GM23338 (cell line): ENCODE measurements around the gene ZNF532. TPM values are rescaled to one million over a fixed set of nuclear protein-coding genes. Genes with fewer than 3 reads are reported as not detected.
"Not testable (repeated sequence)": the region's sequence is repeated elsewhere in the genome, so short reads cannot be mapped to it uniquely, and the experiment has no call there.

ENCODE experiments used
- ATAC-seq: fragments of 200-7000 bp; cut with Tn5 transposase; 3 replicates; pipeline ENCODE4 v1.9.1; 2020
- DNase-seq: peaks from one replicate; pipeline ENCODE4 v3.0.0-alpha.2; 2015; ENCODE audit warnings: low spot score
- H2AFZ ChIP-seq: fragments of 200-600 bp; sonication (generic); 2 replicates; pipeline ENCODE4 v1.8.0; 2016; ENCODE audit warnings: antibody characterized with exemption, mild to moderate bottlenecking, moderate library complexity
- H3F3A ChIP-seq: fragments of 200-600 bp; sonication (generic); replicated peaks from 2 replicates; pipeline ENCODE4 v1.8.0; 2017; ENCODE audit warnings: antibody characterized with exemption, mixed run types, low read depth
- H3K27ac ChIP-seq: fragments of 200-600 bp; sonication (generic); 2 replicates; pipeline ENCODE4 v1.6.1; 2016; ENCODE audit warnings: low read depth
- H3K27me3 ChIP-seq: fragments of 200-600 bp; sonication (generic); 2 replicates; pipeline ENCODE4 v1.8.0; 2016; ENCODE audit warnings: mild to moderate bottlenecking, mixed run types, moderate library complexity; ENCODE audit not compliant: insufficient read depth
- H3K36me3 ChIP-seq: fragments of 200-600 bp; sonication (generic); 2 replicates; pipeline ENCODE4 v1.8.0; 2016; ENCODE audit warnings: mild to moderate bottlenecking; ENCODE audit not compliant: insufficient read depth
- H3K4me1 ChIP-seq: fragments of 200-600 bp; sonication (generic); 2 replicates; pipeline ENCODE4 v1.8.0; 2016; ENCODE audit warnings: mild to moderate bottlenecking, moderate library complexity; ENCODE audit not compliant: insufficient read depth
- H3K4me2 ChIP-seq: fragments of 200-600 bp; sonication (generic); 2 replicates; pipeline ENCODE4 v1.7.1; 2017; ENCODE audit warnings: mixed run types
- H3K4me3 ChIP-seq: fragments of 200-600 bp; sonication (generic); 2 replicates; pipeline ENCODE4 v1.6.1; 2016; ENCODE audit warnings: mixed run types
- H3K79me2 ChIP-seq: fragments of 200-600 bp; sonication (generic); replicated peaks from 2 replicates; pipeline ENCODE4 v1.8.0; 2017; ENCODE audit warnings: mild to moderate bottlenecking; ENCODE audit not compliant: insufficient read depth
- H3K9me2 ChIP-seq: fragments of 200-600 bp; sonication (generic); 2 replicates; pipeline ENCODE4 v1.8.0; 2017; ENCODE audit not compliant: insufficient read depth
- H4K20me1 ChIP-seq: fragments of 200-600 bp; sonication (generic); replicated peaks from 2 replicates; pipeline ENCODE4 v1.8.0; 2017; ENCODE audit warnings: mild to moderate bottlenecking; ENCODE audit not compliant: insufficient read depth
- H3K27ac Mint-ChIP-seq: 2 replicates; pipeline ENCODE4 v1.8.0; 2020; ENCODE audit warnings: inconsistent platforms, mild to moderate bottlenecking, moderate library complexity, mixed read lengths
- H3K27me3 Mint-ChIP-seq: 3 replicates; pipeline ENCODE4 v1.8.0; 2022; ENCODE audit warnings: low read depth, mild to moderate bottlenecking, moderate library complexity, mixed read lengths, inconsistent platforms; ENCODE audit not compliant: insufficient read depth, poor library complexity
- H3K36me3 Mint-ChIP-seq: 3 replicates; pipeline ENCODE4 v1.8.0; 2021; ENCODE audit warnings: low read depth, mild to moderate bottlenecking, inconsistent platforms, moderate library complexity, mixed read lengths
- H3K4me1 Mint-ChIP-seq: 3 replicates; pipeline ENCODE4 v1.8.0; 2020; ENCODE audit warnings: mild to moderate bottlenecking, inconsistent platforms, mixed read lengths
- H3K4me3 Mint-ChIP-seq: 3 replicates; pipeline ENCODE4 v1.8.0; 2021; ENCODE audit warnings: moderate library complexity, mild to moderate bottlenecking, inconsistent platforms, mixed read lengths
- H3K9me3 Mint-ChIP-seq: 3 replicates; pipeline ENCODE4 v1.8.0; 2020; ENCODE audit warnings: moderate library complexity, mild to moderate bottlenecking, inconsistent platforms, mixed read lengths
- CREB1 ChIP-seq: fragments of 250-450 bp; sonication (Bioruptor Pico); IDR thresholded peaks from 2 replicates; pipeline ENCODE4 v1.5.0; 2020; ENCODE audit warnings: low read depth, mild to moderate bottlenecking, moderate library complexity
- EZH2 ChIP-seq: fragments of 200-600 bp; sonication (generic); IDR thresholded peaks from one replicate; pipeline ENCODE4 v1.8.0; 2017; ENCODE audit warnings: antibody characterized with exemption, mild to moderate bottlenecking, low read depth; ENCODE audit not compliant: unreplicated experiment
- EZH2phosphoT487 ChIP-seq: fragments of 200-600 bp; sonication (generic); IDR thresholded peaks from one replicate; pipeline ENCODE4 v1.8.1; 2018; ENCODE audit warnings: antibody characterized with exemption; ENCODE audit not compliant: unreplicated experiment
- JUNB ChIP-seq: IDR thresholded peaks from one replicate; pipeline ENCODE4 v1.6.1; 2016; ENCODE audit warnings: antibody characterized with exemption; ENCODE audit not compliant: unreplicated experiment
- NANOG ChIP-seq: IDR thresholded peaks from 2 replicates; pipeline ENCODE4 v1.6.1; 2016; ENCODE audit warnings: antibody characterized with exemption, borderline replicate concordance
- POLR2AphosphoS5 ChIP-seq: IDR thresholded peaks from 2 replicates; pipeline ENCODE4 v1.6.1; 2016; ENCODE audit warnings: antibody characterized with exemption, low read depth
- STAT1 ChIP-seq: IDR thresholded peaks from one replicate; pipeline ENCODE4 v1.6.1; 2016; ENCODE audit warnings: antibody characterized with exemption; ENCODE audit not compliant: unreplicated experiment
- ZNF114 ChIP-seq: fragments of 250-450 bp; sonication (Bioruptor Pico); IDR thresholded peaks from 2 replicates; pipeline ENCODE4 v1.5.0; 2020; ENCODE audit warnings: mild to moderate bottlenecking, moderate library complexity
- ZNF331 ChIP-seq: fragments of 250-450 bp; sonication (Bioruptor Pico); IDR thresholded peaks from 2 replicates; pipeline ENCODE4 v1.5.0; 2020; ENCODE audit warnings: low read depth, mild to moderate bottlenecking, moderate library complexity
- polyA plus RNA-seq: library from polyadenylated mRNA; unstranded; fragments of >200 nt; fragmentation: Nextera tagmentation; extraction: Ambion mirVana; gene quantifications from 2 replicates; pipeline ENCODE4 v1.2.1, GENCODE V29; 2016
- total RNA-seq: library from RNA; depleted of rRNA; stranded (reverse); fragments of >200 nt; shearing (Covaris generic); gene quantifications from 2 replicates; pipeline ENCODE4 v1.2.3, GENCODE V29; 2014
- TF ChIP-seq, protein P1 (sequence below): fragments of 250-450 bp; sonication (Bioruptor Pico); IDR thresholded peaks from 2 replicates; pipeline ENCODE4 v1.5.0; 2020; ENCODE audit warnings: mild to moderate bottlenecking, moderate library complexity
- TF ChIP-seq, protein P2 (sequence below): IDR thresholded peaks from 2 replicates; pipeline ENCODE4 v1.6.1; 2016; ENCODE audit warnings: antibody characterized with exemption

The ZNF532 gene
- total and polyA plus RNA-seq, 2 experiments from 2014 or later = 51.5 to 225 TPM

DNA sequence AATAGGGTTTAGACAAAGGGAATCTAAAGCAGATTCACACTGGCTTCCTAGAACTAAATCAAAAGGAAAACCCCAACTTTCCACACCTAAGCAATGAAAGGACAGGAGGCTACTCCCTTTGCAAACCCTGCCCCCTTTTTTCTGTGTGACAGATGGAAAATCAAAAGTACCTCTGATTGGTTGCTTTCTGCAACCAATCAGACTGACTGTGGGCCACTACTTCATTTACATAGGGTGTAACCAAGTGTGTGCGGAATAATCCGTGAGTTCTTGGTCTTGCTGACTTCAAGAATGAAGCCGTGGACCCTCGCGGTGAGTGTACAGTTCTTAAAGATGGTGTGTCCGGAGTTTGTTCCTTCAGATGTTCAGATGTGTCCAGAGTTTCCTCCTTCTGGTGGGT lies 37.8 kb upstream of the ZNF532 start:
- Mint-ChIP-seq H3K36me3 (peaks cover 20% of the 10 kb centered on the region), H3K9me3 (peaks cover 19% of the 10 kb centered on the region)
- H2AFZ ChIP-seq, H3K9me2 ChIP-seq, H3K4me2 ChIP-seq, H3K27me3 ChIP-seq, H3K4me3 ChIP-seq, H3K27ac Mint-ChIP-seq, H3K27me3 Mint-ChIP-seq, H3K27ac ChIP-seq, ATAC-seq, H3K36me3 ChIP-seq, H3K4me3 Mint-ChIP-seq, H3K4me1 Mint-ChIP-seq, H3K79me2 ChIP-seq, H3F3A ChIP-seq, H4K20me1 ChIP-seq, DNase-seq: not testable (repeated sequence)
- peaks cover 14% of the 10 kb centered on the region for H3K4me1 ChIP-seq

DNA sequence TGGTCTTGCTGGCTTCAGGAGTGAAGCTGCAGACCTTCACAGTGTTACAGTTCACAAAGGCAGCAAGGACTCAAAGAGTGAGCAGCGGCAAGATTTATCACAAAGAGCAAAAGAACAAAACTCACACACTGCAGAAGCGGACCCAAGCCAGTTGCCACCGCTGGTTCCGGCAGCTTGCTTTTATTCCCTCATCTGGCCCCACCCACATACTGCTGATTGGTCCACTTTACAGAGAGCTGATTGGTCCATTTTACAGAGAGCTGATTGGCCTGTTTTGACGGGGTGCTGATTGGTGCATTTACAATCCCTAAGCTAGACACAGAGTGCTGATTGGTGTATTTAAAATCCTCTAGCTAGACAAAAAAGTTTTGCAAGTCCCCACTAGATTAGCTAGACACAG lies 37.2 kb upstream of the ZNF532 start:
- peaks cover 6% of the 10 kb centered on the region for H3K27me3 Mint-ChIP-seq
- peaks cover 13% of the 10 kb centered on the region for H3K4me1 Mint-ChIP-seq
- H3K27ac Mint-ChIP-seq = no peak overlapping the region

DNA sequence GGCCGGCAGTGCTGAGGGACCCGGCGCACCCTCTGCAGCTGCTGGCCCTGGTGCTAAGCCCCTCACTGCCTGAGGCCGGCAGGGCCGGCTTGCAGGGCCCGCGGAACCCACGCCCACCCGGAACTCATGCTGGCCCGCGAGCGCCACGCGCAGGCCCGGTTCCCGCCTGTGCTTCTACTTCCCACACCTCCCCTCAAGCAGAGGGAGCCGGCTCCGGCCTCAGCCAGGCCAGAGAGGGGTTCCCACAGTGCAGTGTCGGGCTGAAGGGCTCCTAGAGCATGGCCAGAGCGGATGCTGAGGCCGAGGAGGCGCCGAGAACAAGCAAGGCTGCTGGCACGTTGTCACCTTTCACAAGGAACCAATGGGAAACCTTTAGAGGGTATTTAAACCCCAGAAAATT lies 36.8 kb upstream of the ZNF532 start:
- H3K36me3 Mint-ChIP-seq = peaks cover 20% of the 10 kb centered on the region
- H3K4me1 Mint-ChIP-seq = peaks cover 18% of the 10 kb centered on the region
- Histone ChIP-seq H3K4me3 (no peak overlapping the region), H3K4me2 (no peak overlapping the region), H2AFZ (peak overlapping the region; percentile 85; the same call in 1 of the 2 replicates), H3K9me2 (no peaks in the 10 kb centered on the region), H3K36me3 (no peaks in the 10 kb centered on the region), H4K20me1 (no peaks in the 10 kb centered on the region), H3K27me3 (no peaks in the 10 kb centered on the region), H3K4me1 (peaks cover 20% of the 10 kb centered on the region), H3F3A (0 out of 2 replicates have a peak, but pooled peaks cover 5% of the 10 kb centered on the region), H3K79me2 (no peaks in the 10 kb centered on the region), H3K27ac (no peak overlapping the region)
- no peak overlapping the region for H3K27ac Mint-ChIP-seq
- ATAC-seq = peak; percentile 21; the same call in 2 of the 3 replicates
- DNase-seq = no peak
- peaks cover 19% of the 10 kb centered on the region for H3K9me3 Mint-ChIP-seq
- peaks cover 6% of the 10 kb centered on the region for H3K27me3 Mint-ChIP-seq
- TF ChIP-seq CREB1 (CRISPR knock-in tag) (no peak), POLR2AphosphoS5 (no peak), ZNF331 (CRISPR knock-in tag) (no peak), ZNF114 (CRISPR knock-in tag) (no peak), STAT1 (no peak), NANOG (no peak), EZH2phosphoT487 (no peak), EZH2 (no peak), JUNB (no peak)
- TF ChIP-seq, protein P1, sequence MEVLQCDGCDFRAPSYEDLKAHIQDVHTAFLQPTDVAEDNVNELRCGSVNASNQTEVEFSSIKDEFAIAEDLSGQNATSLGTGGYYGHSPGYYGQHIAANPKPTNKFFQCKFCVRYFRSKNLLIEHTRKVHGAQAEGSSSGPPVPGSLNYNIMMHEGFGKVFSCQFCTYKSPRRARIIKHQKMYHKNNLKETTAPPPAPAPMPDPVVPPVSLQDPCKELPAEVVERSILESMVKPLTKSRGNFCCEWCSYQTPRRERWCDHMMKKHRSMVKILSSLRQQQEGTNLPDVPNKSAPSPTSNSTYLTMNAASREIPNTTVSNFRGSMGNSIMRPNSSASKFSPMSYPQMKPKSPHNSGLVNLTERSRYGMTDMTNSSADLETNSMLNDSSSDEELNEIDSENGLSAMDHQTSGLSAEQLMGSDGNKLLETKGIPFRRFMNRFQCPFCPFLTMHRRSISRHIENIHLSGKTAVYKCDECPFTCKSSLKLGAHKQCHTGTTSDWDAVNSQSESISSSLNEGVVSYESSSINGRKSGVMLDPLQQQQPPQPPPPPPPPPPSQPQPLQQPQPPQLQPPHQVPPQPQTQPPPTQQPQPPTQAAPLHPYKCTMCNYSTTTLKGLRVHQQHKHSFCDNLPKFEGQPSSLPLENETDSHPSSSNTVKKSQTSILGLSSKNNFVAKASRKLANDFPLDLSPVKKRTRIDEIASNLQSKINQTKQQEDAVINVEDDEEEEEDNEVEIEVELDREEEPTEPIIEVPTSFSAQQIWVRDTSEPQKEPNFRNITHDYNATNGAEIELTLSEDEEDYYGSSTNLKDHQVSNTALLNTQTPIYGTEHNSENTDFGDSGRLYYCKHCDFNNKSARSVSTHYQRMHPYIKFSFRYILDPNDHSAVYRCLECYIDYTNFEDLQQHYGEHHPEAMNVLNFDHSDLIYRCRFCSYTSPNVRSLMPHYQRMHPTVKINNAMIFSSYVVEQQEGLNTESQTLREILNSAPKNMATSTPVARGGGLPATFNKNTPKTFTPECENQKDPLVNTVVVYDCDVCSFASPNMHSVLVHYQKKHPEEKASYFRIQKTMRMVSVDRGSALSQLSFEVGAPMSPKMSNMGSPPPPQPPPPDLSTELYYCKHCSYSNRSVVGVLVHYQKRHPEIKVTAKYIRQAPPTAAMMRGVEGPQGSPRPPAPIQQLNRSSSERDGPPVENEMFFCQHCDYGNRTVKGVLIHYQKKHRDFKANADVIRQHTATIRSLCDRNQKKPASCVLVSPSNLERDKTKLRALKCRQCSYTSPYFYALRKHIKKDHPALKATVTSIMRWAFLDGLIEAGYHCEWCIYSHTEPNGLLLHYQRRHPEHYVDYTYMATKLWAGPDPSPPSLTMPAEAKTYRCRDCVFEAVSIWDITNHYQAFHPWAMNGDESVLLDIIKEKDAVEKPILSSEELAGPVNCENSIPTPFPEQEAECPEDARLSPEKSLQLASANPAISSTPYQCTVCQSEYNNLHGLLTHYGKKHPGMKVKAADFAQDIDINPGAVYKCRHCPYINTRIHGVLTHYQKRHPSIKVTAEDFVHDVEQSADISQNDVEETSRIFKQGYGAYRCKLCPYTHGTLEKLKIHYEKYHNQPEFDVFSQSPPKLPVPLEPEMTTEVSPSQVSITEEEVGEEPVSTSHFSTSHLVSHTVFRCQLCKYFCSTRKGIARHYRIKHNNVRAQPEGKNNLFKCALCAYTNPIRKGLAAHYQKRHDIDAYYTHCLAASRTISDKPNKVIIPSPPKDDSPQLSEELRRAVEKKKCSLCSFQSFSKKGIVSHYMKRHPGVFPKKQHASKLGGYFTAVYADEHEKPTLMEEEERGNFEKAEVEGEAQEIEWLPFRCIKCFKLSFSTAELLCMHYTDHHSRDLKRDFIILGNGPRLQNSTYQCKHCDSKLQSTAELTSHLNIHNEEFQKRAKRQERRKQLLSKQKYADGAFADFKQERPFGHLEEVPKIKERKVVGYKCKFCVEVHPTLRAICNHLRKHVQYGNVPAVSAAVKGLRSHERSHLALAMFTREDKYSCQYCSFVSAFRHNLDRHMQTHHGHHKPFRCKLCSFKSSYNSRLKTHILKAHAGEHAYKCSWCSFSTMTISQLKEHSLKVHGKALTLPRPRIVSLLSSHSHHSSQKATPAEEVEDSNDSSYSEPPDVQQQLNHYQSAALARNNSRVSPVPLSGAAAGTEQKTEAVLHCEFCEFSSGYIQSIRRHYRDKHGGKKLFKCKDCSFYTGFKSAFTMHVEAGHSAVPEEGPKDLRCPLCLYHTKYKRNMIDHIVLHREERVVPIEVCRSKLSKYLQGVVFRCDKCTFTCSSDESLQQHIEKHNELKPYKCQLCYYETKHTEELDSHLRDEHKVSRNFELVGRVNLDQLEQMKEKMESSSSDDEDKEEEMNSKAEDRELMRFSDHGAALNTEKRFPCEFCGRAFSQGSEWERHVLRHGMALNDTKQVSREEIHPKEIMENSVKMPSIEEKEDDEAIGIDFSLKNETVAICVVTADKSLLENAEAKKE (CRISPR knock-in tag) = no peak
- TF ChIP-seq, protein P2, sequence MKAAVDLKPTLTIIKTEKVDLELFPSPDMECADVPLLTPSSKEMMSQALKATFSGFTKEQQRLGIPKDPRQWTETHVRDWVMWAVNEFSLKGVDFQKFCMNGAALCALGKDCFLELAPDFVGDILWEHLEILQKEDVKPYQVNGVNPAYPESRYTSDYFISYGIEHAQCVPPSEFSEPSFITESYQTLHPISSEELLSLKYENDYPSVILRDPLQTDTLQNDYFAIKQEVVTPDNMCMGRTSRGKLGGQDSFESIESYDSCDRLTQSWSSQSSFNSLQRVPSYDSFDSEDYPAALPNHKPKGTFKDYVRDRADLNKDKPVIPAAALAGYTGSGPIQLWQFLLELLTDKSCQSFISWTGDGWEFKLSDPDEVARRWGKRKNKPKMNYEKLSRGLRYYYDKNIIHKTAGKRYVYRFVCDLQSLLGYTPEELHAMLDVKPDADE = no peak
- no peak overlapping the region for H3K4me3 Mint-ChIP-seq

More for the DNA sequence above, 37.2 kb upstream of the ZNF532 start:
- no peaks in the 10 kb centered on the region for H3K9me2 ChIP-seq
- no peaks in the 10 kb centered on the region for H4K20me1 ChIP-seq
- no peak overlapping the region for H3K4me2 ChIP-seq
- H3K79me2 ChIP-seq = no peaks in the 10 kb centered on the region
- 0 out of 2 replicates have a peak, but pooled peaks cover under 1% of the 10 kb centered on the region for H3F3A ChIP-seq
- Mint-ChIP-seq H3K4me3 (no peak overlapping the region), H3K36me3 (peaks cover 20% of the 10 kb centered on the region), H3K9me3 (peaks cover 19% of the 10 kb centered on the region)
- no peak overlapping the region for H3K4me3 ChIP-seq
- H3K27me3 ChIP-seq = no peaks in the 10 kb centered on the region
- ATAC-seq (no peak), DNase-seq (no peak)
- no peaks in the 10 kb centered on the region for H3K36me3 ChIP-seq
- peaks cover 16% of the 10 kb centered on the region for H3K4me1 ChIP-seq
- TF ChIP-seq STAT1 = no peak
- TF ChIP-seq JUNB = no peak
- H2AFZ ChIP-seq = no peak overlapping the region
- no peak overlapping the region for H3K27ac ChIP-seq
